Stimulated activated naive CD8-positive, alpha-beta T cell treated with anti-CD3 and anti-CD28 coated beads, Interleukin-15, Interleukin-2, amounts not matched to agents 100 ng/mL and 50 ng/mL, for 24 hours (primary cell): Measurements from ENCODE around the gene BSG.

Experiments used
- H3K27ac Mint-ChIP-seq: one replicate; pipeline ENCODE4 v1.8.0; 2021; ENCODE audit warnings: mild to moderate bottlenecking, mixed read lengths
- H3K27me3 Mint-ChIP-seq: one replicate; pipeline ENCODE4 v1.8.0; 2021; ENCODE audit warnings: mixed read lengths
- H3K36me3 Mint-ChIP-seq: one replicate; pipeline ENCODE4 v1.8.0; 2021; ENCODE audit warnings: low read depth, mixed read lengths
- H3K4me1 Mint-ChIP-seq: one replicate; pipeline ENCODE4 v1.8.0; 2021; ENCODE audit warnings: low read depth, mixed read lengths
- H3K4me3 Mint-ChIP-seq: one replicate; pipeline ENCODE4 v1.8.0; 2021; ENCODE audit warnings: mild to moderate bottlenecking, mixed read lengths
- H3K9me3 Mint-ChIP-seq: one replicate; pipeline ENCODE4 v1.8.0; 2021; ENCODE audit warnings: mixed read lengths

BSG gene

GRCh38 chr19:555474-555808 is 17.0 kb upstream of the BSG start:
- Mint-ChIP-seq H3K9me3 (no peaks in the 10 kb centered on the region), H3K4me1 (no peaks in the 10 kb centered on the region), H3K27me3 (no peaks in the 10 kb centered on the region), H3K36me3 (no peaks in the 10 kb centered on the region), H3K27ac (no peak overlapping the region), H3K4me3 (no peak overlapping the region)

- no peaks in the 10 kb centered on the region for H3K9me3 Mint-ChIP-seq
- no peaks in the 10 kb centered on the region for H3K4me1 Mint-ChIP-seq
- no peak overlapping the region for H3K27ac Mint-ChIP-seq
- H3K27me3 Mint-ChIP-seq, result no peaks in the 10 kb centered on the region
- H3K4me3 Mint-ChIP-seq, result no peak overlapping the region
- no peaks in the 10 kb centered on the region for H3K36me3 Mint-ChIP-seq
These were observed 15.6 kb upstream of the BSG start for GRCh38 chr19:556611-557382.

DNA sequence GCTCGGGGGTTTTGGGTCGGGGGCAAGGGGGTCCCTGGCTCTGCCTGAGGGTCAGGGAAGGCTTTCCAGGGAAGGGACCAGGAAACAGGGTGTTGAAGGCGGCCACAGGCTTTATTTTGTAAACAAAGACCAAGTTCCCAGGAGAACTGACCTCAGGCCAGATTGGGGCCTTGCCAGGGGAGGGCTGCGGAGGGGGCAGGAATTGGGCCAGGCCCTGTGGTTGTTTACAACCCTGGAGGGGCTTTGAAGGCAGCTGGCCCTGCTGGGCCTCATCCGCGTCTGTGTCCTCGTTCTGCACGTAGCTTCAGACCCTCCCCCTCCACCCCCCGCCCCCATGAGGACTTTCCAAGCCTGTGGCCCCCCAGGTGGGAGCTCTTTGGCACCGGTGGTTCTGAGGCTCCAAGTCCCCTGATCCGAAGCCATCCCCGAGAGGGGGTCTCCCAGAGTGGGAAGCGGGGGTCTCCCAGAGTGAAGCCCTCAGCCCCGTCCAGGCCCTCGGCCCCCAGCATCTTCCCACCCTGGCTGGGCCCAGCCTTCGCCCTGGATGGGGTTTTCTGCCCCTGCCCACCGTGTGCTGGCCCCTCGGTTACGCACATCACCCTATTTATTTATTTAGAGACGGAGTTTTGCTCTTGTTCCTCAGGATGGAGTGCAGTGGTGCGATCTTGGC is 13.5 kb upstream of the BSG start:
- Mint-ChIP-seq H3K9me3 (no peaks in the 10 kb centered on the region), H3K27me3 (no peaks in the 10 kb centered on the region), H3K4me3 (no peak overlapping the region), H3K27ac (no peak overlapping the region), H3K4me1 (no peaks in the 10 kb centered on the region), H3K36me3 (no peaks in the 10 kb centered on the region)

GRCh38 chr19:560121-560520 is 12.3 kb upstream of the BSG start:
- H3K9me3 Mint-ChIP-seq, result no peaks in the 10 kb centered on the region
- no peaks in the 10 kb centered on the region for H3K27me3 Mint-ChIP-seq
- H3K36me3 Mint-ChIP-seq, result no peaks in the 10 kb centered on the region
- H3K4me3 Mint-ChIP-seq, result no peak overlapping the region
- H3K4me1 Mint-ChIP-seq, result no peaks in the 10 kb centered on the region
- no peak overlapping the region for H3K27ac Mint-ChIP-seq

GRCh38 chr19:566403-566802 is 6.0 kb upstream of the BSG start:
- Mint-ChIP-seq H3K27me3 (no peaks in the 10 kb centered on the region), H3K27ac (no peak overlapping the region), H3K36me3 (no peaks in the 10 kb centered on the region), H3K4me1 (peaks cover 12% of the 10 kb centered on the region), H3K4me3 (no peak overlapping the region), H3K9me3 (no peaks in the 10 kb centered on the region)

DNA sequence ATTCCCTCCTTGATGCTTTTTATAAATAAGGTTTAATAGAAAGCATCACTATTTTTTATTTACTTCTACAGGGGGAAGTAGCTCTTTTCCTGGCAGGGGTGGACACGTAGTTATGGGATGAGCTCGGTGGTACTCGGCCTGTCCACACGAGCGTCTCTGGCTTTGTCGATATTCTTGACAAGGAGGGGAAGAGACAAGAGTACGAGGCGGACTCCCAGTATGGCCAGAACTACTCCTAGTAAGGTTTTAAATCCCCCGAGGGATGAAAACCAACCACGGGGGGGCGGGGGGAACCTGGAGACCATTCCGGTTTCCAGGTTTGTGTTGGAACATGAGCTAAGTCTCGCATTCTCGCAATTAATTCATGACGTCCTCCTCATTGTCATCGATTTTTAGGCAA is 5.6 kb upstream of the BSG start:
- no peak overlapping the region for H3K27ac Mint-ChIP-seq
- H3K36me3 Mint-ChIP-seq, result no peaks in the 10 kb centered on the region
- peaks cover 16% of the 10 kb centered on the region for H3K4me1 Mint-ChIP-seq
- H3K9me3 Mint-ChIP-seq, result no peaks in the 10 kb centered on the region
- no peaks in the 10 kb centered on the region for H3K27me3 Mint-ChIP-seq
- no peak overlapping the region for H3K4me3 Mint-ChIP-seq

DNA sequence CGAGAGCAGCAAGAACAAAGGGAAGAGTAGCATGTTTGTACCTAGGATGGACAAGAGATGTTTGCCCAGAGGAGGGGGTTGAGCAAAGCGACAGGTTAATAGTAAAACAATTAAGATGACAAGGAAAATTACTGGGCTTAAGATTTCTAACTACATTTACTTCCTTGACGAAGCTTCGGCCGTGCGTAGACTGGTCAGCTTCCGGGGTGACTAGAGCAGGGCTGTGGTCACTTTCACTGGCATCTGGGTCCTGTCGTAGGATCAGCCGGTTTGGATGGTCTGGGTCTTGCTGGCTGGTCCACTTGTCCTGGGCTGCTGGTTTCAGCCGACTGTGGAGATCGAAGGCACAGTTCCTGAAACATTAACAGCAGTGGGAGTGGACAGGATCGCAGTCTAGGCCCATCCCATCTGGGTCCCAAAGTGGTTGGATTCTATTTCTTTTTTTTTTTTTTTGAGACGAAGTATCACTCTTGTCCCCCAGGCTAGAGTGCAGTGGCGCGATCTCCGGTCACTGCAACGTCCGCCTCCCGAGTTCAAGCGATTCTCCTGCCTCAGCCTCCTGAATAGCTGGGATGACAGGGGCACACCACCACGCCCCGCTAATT is 5.0 kb upstream of the BSG start:
- H3K9me3 Mint-ChIP-seq, result no peaks in the 10 kb centered on the region
- H3K4me1 Mint-ChIP-seq, result peaks cover 20% of the 10 kb centered on the region
- H3K27ac Mint-ChIP-seq, result no peak overlapping the region
- no peak overlapping the region for H3K4me3 Mint-ChIP-seq
- no peaks in the 10 kb centered on the region for H3K36me3 Mint-ChIP-seq
- no peaks in the 10 kb centered on the region for H3K27me3 Mint-ChIP-seq

- Mint-ChIP-seq H3K36me3 (peaks cover 6% of the 10 kb centered on the region), H3K27ac (peak overlapping the region; percentile 63), H3K9me3 (no peaks in the 10 kb centered on the region), H3K4me1 (peaks cover 39% of the 10 kb centered on the region), H3K4me3 (peak overlapping the region; percentile 80), H3K27me3 (no peaks in the 10 kb centered on the region)
These were observed 2.1 kb upstream of the BSG start for GRCh38 chr19:570251-570686.

- Mint-ChIP-seq H3K4me3 (peak overlapping the region; percentile 86), H3K27me3 (no peaks in the 10 kb centered on the region), H3K9me3 (no peaks in the 10 kb centered on the region), H3K4me1 (peaks cover 39% of the 10 kb centered on the region), H3K36me3 (peaks cover 6% of the 10 kb centered on the region), H3K27ac (peak overlapping the region; percentile 92)
These were observed 1.3 kb upstream of the BSG start for GRCh38 chr19:570937-571565.

DNA sequence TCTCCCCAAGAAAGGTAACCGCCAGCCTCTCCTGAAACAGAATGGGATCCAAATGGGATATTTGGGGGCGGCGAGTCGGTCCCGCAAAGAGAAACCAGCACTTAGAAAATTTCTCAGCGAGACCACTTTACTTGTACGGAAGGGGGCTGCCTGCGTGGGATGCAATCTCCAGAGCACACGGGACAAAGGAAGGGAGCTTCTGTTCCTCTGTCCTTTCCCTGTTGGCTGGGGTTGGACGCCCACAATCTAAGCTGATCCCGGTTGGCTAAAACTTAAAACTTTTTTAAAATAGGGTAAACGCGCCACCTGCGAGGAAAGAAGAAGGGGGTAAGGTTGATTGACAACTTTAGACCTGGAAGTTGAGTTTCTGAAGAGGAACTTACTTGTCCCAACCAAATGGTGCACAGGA is 826 bp upstream of the BSG start:
- Mint-ChIP-seq H3K27ac (peak overlapping the region; percentile 92), H3K36me3 (peaks cover 6% of the 10 kb centered on the region), H3K27me3 (no peaks in the 10 kb centered on the region), H3K4me1 (peaks cover 40% of the 10 kb centered on the region), H3K9me3 (no peaks in the 10 kb centered on the region), H3K4me3 (peak overlapping the region; percentile 86)

DNA sequence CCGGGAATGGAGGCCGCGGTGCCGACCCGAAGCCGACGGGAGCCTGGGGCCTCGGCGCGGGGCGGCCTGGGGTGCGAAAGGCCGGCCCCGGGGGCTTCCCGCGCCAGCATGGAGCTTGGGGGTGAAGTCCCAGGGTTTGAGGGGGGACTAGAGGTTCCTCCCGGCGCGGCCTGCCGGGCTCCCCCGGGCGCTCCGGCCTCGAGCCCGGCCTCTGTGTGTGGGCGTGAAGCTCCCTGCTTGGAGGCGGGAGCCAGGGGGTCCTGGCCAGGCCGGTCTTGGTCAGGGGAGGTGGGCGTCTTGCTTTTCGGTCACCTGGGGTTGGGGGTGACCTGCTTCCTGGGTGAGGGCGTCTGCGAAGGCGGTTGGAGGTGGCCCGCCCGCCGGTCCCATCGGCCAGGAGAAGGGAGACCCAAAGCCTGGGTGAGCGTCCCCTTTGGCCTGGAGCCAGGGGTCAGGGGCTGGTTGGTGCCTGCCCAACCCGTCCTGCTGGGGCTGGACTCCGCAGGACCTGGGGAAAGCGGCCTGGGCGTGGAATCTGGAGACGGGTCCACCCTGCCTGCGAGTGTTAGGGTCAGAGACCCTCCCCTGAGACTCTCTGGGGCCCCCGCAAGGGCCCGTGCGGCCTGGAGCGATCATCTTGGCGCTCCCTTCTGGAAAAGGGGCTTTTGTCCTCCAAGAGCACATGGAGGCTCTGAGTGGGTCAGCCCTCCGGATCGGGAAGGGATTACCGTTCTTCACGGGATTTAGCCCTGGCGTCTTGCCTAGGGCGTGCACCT is 535 bp downstream of the BSG start:
- Mint-ChIP-seq H3K27ac (peak overlapping the region; percentile 79), H3K4me1 (peaks cover 47% of the 10 kb centered on the region), H3K4me3 (peak overlapping the region; percentile 88), H3K9me3 (no peaks in the 10 kb centered on the region), H3K27me3 (no peaks in the 10 kb centered on the region), H3K36me3 (peaks cover 10% of the 10 kb centered on the region)

GRCh38 chr19:573519-573825 is 1.1 kb downstream of the BSG start:
- Mint-ChIP-seq H3K36me3 (peaks cover 10% of the 10 kb centered on the region), H3K4me3 (peak overlapping the region; percentile 88), H3K27me3 (no peaks in the 10 kb centered on the region), H3K4me1 (peaks cover 47% of the 10 kb centered on the region), H3K27ac (peak overlapping the region; percentile 55), H3K9me3 (no peaks in the 10 kb centered on the region)

- Mint-ChIP-seq H3K27ac (peak overlapping the region; percentile 52), H3K4me1 (peaks cover 43% of the 10 kb centered on the region), H3K4me3 (peak overlapping the region; percentile 61), H3K27me3 (no peaks in the 10 kb centered on the region), H3K9me3 (no peaks in the 10 kb centered on the region), H3K36me3 (peaks cover 10% of the 10 kb centered on the region)
These were observed 2.5 kb downstream of the BSG start for GRCh38 chr19:574658-575526.
